Kasumi-1 (cell line): ENCODE data around the gene ATOH8.
A peak's percentile ranks its signal among the peaks of the same experiment; 100 is the strongest.

ENCODE experiments used
- DNase-seq, 2 experiments: peaks; one replicate each; lab custom pipeline; 2025; lab: John Stamatoyannopoulos, UW

The ATOH8 gene

DNA sequence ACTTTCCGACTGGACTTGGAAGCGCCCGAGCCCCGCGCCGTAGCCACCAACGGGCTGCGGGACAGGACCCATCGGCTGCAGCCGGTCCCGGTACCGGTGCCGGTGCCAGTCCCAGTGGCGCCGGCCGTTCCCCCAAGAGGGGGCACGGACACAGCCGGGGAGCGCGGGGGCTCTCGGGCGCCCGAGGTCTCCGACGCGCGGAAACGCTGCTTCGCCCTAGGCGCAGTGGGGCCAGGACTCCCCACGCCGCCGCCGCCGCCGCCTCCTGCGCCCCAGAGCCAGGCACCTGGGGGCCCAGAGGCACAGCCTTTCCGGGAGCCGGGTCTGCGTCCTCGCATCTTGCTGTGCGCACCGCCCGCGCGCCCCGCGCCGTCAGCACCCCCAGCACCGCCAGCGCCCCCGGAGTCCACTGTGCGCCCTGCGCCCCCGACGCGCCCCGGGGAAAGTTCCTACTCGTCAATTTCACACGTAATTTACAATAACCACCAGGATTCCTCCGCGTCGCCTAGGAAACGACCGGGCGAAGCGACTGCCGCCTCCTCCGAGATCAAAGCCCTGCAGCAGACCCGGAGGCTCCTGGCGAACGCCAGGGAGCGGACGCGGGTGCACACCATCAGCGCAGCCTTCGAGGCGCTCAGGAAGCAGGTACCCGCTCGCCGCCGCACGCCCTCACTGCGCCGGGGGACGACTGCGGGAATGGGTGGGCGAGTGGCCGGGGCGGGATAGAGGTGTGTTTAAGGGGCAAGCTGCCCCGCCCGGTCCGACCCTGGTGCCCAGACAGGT, 713 bp downstream of the ATOH8 start:
- no peak for DNase-seq

DNA sequence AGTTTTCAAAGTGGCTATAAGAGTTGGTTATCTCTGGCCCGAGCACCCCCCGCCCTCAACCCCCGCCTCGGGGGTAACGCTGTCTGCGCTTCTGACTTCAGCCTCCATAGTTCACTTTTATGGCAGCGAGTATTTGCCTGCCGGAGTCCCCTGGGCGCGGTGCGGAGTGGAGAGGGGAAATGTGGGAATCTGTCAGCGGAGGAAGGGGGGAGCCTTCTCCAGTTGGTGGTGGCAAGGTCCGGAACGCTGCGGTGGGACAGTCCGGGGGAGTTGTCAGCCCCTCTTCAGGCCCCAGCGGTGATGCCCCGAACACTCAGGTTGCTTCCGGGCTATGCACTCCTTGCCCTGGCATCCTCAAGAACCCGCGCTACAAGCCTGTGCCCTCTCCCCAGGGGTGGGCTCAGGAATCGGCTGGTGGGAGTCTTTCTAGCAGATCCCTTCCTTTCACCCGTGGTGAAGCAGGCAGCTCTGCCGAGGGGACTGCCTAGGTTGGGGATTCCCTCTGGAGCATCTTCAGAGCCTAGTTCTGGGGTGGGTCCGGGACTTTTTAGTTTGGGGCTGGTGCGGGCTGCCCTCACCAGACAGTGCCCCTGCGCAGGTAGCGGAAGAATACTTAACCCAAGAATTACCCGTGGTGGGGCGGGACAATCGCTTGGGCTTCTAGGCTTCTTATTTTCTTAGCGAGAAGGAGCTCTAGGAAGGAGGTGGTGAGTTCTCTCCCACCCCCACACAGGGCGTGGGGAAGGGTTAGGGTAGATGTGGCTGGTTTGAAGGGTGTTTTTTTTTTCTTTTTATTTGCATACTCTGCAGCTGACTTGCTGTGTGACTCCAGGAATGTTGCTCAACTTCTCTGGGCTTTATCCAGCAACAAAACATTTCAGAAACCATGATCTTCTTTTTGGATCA, 1.6 kb downstream of the ATOH8 start:
- no peak for DNase-seq

DNA sequence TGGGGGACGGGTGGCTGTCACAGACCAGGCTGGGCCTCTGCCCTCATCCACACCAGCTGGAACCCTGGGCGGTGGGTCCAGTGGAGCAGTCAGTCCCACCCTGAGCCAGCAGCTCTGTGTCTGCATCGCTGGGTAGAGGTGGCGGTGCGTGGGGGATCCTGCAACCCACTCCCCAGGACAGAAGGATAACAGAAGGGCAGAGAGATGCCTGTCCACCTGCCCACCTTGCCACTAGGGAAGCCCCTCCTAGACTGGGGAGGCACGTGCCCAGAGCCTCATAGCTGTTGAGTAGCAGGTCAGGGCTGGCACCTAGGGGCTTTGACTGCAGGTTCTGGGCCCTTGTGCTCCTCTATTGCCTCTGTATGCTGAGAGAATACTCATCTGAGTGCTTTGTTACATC, 2.4 kb downstream of the ATOH8 start:
- no peak for DNase-seq

DNA sequence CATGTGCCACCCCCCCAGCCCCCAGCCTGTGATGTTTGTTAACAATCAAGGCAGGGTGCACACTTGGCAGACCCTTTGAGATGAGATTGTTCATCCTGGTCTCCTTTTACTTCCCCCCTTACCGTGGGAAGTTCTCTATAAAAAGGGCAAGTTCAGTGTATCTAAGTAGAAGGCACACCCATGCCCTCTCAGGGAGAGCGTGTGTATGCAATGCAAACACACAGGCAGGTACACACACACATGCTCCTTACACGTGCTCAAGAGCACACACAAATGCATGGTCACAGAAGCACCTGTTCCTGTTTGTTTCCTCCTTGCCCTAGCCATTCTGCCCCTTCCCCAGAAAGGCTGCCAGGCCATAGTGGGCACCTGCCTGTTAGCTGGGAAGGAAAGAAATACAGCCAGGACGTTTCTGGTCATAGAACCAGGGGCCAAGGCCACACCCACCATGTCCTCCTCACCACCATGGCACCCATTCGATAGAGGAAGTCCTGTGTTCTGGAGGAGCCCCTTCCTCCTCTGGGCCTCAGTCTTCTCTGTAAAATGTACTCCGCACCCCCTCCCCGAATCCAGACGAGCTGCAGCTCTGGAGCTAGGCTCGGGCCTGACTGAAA, 3.1 kb downstream of the ATOH8 start:
- DNase-seq = no peak

DNA sequence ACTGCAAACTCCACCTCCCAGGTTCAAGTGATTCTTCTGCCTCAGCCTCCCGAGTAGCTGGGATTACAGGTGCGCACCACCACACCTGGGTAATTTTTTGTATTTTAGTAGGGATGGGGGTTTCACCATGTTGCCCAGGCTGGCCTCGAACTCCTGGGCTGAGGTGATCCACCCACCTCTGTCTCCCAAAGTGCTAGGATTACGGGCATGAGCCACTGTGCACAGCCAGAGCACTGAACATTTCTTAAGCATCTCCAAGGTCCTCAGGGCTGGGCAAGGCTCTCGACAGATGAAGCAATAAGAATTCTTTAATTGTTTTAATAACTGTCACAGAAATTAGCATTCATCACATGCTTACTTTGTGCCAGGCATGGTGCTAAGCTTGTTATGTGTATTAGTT, 4.1 kb downstream of the ATOH8 start:
- DNase-seq = no peak

DNA sequence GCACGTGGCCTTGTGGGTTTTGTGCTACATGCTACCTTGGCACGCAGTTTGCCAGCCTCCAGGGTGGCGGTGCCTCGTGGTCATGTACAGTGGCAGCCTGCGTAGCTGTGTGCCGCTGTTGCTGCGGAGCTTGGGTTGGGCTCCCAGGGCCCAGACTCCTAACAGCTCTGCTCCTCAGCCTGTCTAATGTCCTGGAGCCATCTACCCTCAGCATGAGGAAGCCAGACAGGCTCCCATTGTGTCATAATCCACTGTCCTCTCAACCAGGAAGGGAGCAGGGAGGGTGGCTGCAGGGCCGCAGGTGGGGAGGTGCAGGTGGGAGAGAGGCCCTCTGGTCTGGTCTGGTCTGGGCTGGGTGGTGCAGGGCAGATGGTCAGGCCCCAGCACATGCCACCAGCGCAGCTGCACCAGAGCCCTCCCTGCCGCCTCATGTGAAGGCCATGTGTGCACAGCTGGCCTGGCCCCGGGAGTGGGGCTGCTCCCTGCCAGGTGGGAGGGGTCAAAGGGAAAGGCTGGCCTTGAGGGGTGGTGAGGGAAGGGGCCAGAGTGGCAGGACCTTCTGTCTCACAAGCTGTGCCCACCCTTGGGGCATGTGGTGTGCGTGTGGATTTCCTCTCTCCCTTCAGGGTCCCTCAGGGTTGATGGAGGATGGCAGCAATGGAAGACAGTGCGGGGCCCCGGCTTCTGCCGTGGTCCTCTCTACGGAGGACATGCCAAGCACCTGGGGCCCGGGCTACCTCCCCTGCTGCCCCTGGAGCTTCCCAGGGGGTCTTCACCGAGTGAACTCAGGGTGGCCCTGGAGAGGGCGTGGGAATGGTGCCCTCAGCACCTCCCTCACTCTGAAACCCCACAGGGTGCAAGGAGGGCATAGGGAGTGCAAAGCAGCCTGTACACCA, 4.8 kb downstream of the ATOH8 start:
- DNase-seq = no peak

DNA sequence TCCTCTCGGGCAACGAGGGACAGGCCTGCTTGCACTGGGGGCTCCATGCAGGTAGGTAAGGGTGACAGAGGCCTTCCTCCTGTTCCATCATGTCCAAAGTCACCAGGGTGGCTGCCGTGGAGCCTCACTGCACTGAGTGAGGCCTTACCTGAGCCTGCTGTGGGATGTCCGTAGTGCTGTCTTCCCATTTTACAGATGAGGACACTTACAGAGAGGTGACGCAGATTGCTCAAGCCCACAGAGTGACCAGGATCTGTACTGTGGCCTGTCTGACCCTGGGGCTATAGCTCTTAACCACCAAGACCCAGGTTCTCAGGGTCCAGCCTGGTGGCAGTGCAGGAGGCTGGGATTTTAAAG, 5.4 kb downstream of the ATOH8 start:
- DNase-seq = no peak

DNA sequence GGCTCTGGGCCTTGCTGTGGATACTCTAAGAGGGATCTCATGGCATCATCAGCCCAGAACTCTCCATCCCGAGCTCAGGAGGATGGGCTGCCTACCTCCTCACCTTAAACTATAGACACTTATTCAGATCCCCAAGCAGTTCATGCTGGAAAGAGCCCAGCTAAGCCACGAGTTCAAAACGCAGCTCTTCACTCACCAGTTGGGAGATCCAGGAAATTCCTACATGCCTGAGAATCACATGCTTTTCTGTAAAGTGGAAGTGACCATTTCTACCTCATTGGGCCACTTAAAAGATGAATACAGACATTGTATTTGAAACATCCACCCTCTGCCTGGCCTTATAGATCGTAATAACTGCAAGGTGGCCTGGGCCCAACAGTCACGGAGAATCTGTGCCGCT, 6.6 kb downstream of the ATOH8 start:
- DNase-seq = no peak

DNA sequence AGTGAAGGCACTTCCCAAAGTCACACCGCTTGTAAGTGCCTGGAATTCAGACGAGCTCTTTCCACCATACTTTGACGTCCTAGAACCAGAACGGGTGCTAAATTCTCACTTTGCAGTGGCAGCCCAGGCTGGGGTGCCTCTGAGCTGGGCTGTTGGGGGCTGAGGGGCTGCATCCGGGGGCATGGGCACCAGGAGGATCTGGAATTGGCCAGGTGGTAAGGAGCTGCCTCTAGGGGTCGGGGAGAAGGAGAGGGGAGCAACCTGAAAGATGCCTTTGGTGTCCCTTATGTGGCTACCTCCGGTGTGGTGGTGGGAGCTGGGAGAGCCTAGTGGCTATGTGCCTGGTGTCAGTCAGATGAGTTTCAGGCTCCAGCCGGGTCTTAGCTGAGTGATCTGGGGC, 7.1 kb downstream of the ATOH8 start:
- no peak for DNase-seq

DNA sequence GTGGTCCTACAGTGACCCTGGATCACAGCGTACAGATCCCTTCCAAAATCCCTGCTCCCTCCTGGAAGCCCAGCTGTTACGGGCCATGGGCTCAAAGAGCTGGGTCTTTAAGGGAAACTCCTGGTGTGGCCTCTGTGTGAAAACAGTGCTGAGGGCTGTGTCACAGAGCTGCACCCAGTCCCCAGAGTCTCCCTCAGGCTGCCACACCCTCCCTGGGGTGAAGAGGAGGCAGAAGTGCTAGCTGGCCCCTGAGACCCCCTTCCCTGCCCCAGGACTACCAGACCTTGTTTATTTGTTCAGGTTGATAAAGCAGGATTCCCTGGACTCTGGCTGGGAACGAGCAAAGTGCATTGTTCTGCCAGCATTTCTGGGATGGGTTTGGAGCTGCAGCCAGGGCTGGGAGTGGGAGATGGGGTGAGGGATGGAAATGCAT, 7.7 kb downstream of the ATOH8 start:
- DNase-seq = no peak

DNA sequence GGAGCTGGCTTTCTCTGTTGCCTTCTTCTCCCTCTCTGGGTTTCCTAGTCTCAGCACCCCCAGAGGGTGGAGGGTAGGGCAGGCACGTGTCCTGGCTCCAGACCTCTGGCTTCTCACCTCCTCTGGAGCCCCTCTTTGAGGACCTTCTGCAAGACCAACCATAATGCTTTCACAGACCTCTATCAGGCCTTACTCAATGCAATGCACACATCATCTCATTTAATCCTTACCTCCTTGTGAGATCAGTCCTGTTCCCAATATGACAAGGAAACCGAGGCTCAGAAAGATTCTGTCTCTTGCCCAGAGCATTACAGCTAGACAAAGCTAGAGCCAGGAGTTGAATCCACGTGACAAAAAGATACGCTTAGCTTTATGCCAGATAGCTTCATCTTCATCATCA, 8.2 kb downstream of the ATOH8 start:
- DNase-seq = no peak

DNA sequence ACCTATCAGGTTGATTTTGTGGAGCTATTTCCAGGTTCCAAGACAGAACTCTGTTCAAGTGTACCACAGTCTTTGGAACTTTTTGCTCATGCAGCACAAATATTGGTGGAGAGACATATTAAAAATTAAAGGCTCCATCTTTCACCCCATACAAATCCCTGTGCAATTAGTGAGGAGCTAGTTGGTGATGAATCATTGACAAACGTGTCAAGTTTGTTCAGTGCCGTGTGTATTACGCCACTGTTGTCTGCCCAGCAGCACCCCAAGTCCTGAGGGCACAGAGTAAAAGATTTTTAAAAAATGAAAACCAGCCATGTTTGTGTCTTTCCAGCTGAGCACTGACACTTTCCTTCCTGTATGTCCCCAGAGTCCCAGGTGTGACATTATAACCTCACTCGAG, 9.3 kb downstream of the ATOH8 start:
- DNase-seq = no peak

DNA sequence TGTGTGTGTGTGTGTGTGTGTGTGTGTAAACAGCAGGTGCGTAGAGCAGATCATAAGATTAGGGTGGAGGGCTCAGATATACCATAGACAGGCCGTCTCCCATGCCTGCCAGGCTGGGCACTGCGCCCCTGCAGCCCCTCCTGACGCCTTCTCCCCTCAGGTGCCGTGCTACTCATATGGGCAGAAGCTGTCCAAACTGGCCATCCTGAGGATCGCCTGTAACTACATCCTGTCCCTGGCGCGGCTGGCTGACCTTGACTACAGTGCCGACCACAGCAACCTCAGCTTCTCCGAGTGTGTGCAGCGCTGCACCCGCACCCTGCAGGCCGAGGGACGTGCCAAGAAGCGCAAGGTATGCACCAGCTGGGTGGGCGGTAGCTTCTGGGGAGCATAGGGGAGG, 10.0 kb downstream of the ATOH8 start:
- DNase-seq = no peak

DNA sequence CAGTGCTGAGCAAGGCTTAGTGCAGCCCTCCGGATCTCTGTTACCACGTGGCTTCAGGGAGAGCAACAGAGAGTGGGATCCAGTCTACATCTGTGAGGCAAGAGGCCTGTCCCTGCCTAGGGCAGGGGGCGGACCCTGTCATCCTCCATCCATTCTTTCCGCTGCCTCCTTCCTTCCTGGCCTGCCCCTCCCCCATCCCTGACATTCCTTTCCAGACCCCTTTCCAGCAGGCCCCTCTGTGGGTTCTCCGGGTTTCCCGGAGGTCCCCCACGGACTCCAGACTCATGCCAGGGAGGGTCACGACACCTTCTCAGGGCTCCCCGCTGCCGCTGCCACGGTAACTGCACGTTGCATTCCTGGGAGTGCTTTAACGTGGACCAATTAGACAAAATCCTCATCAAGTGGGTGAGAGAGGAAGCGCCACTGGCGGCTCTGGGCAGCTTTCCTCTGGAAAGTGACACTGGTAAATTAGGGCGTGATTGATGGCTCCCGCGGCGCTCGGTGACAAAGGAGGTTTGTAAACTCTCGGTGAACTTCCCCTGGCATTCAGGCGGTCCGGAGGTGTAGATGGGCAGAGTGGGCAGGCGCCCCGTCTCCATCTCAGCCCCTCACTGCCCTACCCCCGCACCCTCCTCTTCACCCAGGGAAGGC, 11.4 kb downstream of the ATOH8 start:
- DNase-seq = no peak

DNA sequence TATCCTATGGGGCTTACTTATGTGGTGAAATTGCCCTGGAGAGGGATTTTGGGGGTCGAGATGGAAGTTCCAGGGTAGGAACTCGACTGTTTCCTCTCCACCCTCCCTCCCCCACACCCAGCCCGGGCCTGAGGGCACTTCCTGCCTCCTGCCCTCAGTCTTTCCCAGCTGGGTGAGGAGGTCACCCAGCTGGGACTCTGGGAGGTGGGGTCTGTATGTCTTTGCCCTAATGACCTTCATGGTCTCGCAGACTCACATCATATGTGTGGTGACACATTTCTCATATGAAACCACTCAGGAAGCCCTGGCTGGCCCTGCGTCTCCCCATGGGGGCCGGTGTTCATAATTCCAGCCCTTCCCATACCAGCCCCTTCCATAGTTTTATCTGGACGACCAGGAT, 12.4 kb downstream of the ATOH8 start:
- peak; percentile 79 to 83 for DNase-seq

DNA sequence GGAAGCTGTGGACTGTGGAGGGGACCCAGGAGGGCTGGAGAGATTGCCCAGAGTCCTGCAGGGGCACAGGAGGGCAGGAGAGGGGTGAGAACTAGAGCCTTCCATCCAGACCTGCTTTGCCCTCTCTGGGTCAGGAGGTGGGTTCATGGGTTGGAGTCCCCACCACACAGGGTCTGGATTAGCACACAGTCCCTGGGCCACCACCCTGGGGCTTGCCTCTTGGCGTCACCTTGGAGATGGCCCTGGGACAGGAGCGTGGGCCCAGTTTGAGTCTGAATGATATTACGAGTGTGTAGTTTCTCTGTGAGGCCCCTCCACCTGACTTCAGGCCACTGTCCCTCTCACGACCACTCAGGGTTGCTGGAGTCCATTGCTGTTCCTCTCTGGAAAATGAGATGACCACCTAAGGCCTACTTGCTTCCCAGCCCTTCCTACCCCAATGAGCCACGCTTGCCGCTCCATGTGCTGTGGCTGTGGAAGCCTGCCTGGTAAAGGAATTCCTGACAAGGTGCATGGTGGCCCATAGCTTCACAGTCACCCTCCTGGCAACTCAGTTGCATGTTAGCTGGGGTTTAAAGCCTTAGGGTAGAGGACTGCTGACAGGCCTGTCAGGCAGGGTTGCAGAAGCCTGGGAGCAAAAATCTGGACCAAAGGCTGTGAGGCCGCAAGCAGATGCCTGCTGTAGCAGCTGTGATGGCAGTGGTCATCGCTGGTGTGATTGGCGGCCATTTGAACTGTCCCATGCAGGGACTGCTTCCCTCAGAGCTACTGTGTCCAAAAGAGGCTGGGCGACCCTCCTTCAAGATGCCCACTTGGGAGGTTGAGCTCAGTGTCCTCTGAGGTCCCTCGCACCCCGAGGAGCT, 14.2 kb downstream of the ATOH8 start:
- no peak for DNase-seq

DNA sequence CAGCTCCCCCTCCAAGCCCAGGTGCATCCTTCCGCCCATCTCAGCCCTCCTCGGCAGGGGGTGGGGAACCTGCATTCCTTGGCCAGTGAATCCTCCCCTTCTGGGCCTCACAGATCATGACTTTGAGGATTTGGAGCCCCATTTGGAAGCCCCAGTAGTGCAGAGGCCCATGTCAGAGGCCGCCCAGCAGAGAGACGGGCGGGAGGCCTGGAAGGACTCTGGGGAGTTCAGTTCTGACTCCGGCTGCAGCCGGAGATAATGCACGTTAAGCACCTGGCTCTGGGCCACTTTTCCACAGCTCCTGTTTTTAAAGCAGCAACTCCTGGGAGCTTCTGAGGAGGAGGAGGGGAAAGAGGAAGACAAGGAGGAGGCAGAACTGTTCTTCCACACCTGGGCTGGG, 14.9 kb downstream of the ATOH8 start:
- no peak for DNase-seq

DNA sequence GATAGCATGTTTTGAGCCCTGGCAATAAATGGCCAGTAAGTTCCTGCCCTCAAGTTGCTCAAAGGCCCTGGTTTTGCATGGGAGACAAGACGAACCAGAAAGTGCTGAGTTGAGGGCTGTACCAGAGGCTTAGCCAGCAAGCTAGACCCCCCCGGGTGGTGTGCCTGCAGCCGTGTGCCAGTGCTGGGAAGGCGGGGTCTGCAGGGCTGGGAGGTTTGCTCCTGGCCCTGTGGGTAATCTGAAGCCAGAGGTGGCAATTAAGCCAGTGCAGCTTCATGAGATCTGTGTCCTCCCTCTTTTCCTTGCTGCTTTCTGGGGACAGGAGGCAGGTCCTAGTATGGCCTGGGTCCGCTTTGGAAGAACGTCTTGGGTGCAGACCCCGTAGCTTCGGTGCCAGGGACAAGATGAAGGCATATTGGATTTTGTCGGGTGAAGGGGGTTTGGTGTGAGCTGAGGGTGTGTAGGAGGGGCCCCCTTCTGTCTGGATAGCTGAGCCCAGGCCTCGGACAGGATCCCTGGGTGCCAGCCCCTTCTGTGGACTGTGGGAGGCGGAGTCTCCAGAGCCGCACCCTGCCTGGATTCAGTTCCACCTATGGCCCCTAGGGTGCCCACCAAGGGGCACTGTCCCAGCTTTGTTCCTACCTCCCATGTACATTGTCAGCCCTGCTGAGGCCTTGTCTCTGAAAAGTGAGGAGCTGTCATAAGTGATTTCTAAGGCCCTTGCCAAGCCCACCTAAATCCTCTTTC, 15.6 kb downstream of the ATOH8 start:
- DNase-seq = peak; percentile 20 to 29

DNA sequence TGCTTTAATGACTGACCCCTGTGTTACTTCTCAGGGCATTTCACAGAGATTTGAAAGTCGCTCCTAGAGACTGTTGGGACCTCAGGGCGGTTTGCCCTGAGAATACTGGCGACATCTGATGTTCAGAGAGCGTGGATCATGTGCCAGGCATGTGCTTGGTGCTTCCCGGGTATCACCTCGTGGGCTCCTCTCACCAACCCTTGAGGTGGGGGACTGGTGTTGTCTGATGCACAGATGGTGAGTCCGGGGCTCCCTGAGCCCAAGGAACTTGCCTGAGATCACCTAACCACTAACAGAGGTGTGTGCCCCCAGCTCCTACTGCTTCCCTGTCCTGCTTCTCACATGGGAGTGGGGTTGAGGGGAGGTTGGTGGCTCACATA, 16.2 kb downstream of the ATOH8 start:
- no peak for DNase-seq

DNA sequence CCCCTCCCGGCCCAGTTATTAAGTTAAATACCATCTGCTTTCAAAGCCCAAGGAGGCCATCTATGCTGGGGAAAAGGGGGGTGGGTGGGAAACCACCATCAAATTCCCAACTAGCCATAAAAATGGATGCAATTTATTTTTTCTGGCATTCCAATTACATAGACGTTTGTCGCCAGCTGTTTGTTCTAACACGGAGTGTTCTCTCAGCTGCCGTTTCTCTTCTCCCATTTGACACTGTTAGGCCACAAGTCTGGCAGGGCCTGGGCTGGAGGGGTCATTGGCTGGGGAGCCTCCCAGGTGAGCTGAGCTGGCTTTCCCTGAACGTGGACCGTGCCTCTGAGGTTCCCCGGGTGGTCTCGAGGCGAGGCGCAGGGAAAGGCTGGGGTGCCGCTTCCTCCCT, 16.6 kb downstream of the ATOH8 start:
- no peak for DNase-seq
